HEK293T (cell line): ENCODE measurements around the gene PLAAT3.

Experiments
- BHLHE40 ChIP-seq: fragments of 450-650 bp; IDR thresholded peaks from 2 replicates; pipeline ENCODE4 v1.6.1; 2016; ENCODE audit warnings: mild to moderate bottlenecking, moderate library complexity, borderline replicate concordance
- ELF4 ChIP-seq: fragments of 450-650 bp; IDR thresholded peaks from 2 replicates; pipeline ENCODE4 v1.6.1; 2017; ENCODE audit warnings: antibody characterized with exemption
- FOXM1 ChIP-seq: fragments of 450-650 bp; IDR thresholded peaks from 2 replicates; pipeline ENCODE4 v1.6.1; 2017; ENCODE audit warnings: mild to moderate bottlenecking, borderline replicate concordance
- NFRKB ChIP-seq: fragments of 450-650 bp; IDR thresholded peaks from 2 replicates; pipeline ENCODE4 v1.6.1; 2016; ENCODE audit warnings: mild to moderate bottlenecking, moderate library complexity
- SP1 ChIP-seq: fragments of 450-650 bp; IDR thresholded peaks from 2 replicates; pipeline ENCODE4 v1.6.1; 2017

- TF ChIP-seq BHLHE40, result no peak
- TF ChIP-seq ELF4, result no peak
- no peak for TF ChIP-seq FOXM1
- TF ChIP-seq SP1, result no peak
- no peak for TF ChIP-seq NFRKB
These were observed at the start of gene PLAAT3 for GRCh38 chr11:63614136-63614671.
